GM12875 (cell line): ENCODE measurements around the gene GSTM4.
A peak's percentile ranks its signal among the peaks of the same experiment; 100 is the strongest.
"Not testable (repeated sequence)": the region's sequence is repeated elsewhere in the genome, so short reads cannot be mapped to it uniquely, and the experiment has no call there.

Source experiments
- H3K4me3 ChIP-seq: one replicate; pipeline ENCODE4 v1.5.1; 2011; ENCODE audit warnings: low read depth, low read length, control low read depth
- CTCF ChIP-seq: IDR thresholded peaks from 2 replicates; pipeline ENCODE4 v1.5.1; 2011; ENCODE audit warnings: low read depth, mild to moderate bottlenecking, control low read depth, inconsistent platforms, low read length, moderate library complexity, borderline replicate concordance; ENCODE audit not compliant: insufficient read depth

Gene GSTM4

GRCh38 chr1:109677459-109677858, 21.6 kb downstream of the GSTM4 start:
- H3K4me3 ChIP-seq: no peak overlapping the region
- TF ChIP-seq CTCF: no peak

- not testable (repeated sequence) for H3K4me3 ChIP-seq
These were observed 22.7 kb downstream of the GSTM4 start for GRCh38 chr1:109678637-109679036.

- H3K4me3 ChIP-seq: not testable (repeated sequence)
These were observed 28.9 kb downstream of the GSTM4 start for GRCh38 chr1:109684777-109685176.

DNA sequence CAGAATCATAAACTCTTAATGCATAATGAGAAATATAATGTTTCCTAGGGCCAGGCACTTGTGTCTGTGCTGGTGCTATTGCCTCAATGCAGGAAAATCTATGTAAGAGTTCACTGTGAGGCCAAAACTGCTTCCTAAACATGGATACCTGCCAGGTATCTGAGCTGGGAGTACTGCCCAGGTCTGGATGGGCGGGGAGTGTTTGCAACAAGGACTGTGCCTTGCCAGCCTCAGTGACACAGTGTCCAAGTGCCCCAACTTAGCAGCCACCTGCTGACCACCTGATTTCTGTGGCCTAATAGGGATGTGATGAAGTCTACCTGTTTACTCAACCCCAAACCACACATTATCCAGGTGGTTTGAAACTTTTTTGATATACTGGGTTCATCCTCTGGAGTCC, 29.5 kb downstream of the GSTM4 start:
- not testable (repeated sequence) for H3K4me3 ChIP-seq

GRCh38 chr1:109685890-109686289, 30.0 kb downstream of the GSTM4 start:
- H3K4me3 ChIP-seq: not testable (repeated sequence)

DNA sequence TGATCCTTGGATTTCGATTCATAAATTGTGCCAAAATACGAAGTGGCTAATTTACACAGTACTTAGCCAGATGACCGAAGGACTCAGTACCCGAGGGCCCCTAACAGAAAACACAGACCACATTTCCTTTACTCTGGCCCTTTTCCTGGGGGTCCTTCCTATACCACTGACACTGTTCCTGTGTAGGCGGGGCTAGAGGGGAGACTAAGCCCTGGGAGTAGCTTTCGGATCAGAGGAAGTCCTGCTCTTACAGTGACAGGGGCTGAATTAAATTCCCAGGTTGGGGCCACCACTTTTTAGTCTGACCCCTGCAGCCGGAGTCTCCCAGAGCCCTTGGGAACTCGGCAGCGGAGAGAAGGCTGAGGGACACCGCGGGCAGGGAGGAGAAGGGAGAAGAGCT, 31.2 kb downstream of the GSTM4 start:
- H3K4me3 ChIP-seq: peak overlapping the region; percentile 60

GRCh38 chr1:109687641-109688499, 32.0 kb downstream of the GSTM4 start, which contains the start of gene GSTM1:
Gene GSTM1, plus strand, starts transcription at chr1:109687817. Its CDS starts 57 bp downstream, at chr1:109687874.
- H3K4me3 ChIP-seq: peak within 1 kb of the TSS; percentile 60
- peak; percentile 40 for TF ChIP-seq CTCF

- no peak for TF ChIP-seq CTCF
- H3K4me3 ChIP-seq: no peak overlapping the region
These were observed 34.0 kb downstream of the GSTM4 start for GRCh38 chr1:109689844-109690405.

- H3K4me3 ChIP-seq: no peak overlapping the region
- TF ChIP-seq CTCF: no peak
These were observed 35.9 kb downstream of the GSTM4 start for GRCh38 chr1:109691759-109692158.

DNA sequence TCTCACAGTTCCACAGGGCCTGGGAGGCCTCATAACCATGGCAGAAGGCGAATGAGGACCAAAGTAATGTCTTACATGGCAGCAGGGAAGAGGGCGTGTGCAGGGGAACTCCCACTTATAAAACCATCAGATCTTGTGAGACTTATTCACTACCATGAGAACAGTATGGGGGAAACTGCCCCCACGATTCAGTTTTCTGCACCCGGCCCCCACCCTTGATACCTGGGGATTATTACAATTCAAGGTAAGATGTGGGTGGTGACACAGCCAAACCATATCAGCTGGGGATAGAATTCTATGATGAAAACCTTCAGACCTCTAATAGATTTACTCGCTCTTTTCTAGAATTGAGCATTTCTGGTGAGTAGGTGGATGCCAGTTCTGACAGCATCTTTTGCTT, 38.5 kb downstream of the GSTM4 start:
- H3K4me3 ChIP-seq: not testable (repeated sequence)

- not testable (repeated sequence) for H3K4me3 ChIP-seq
These were observed 39.2 kb downstream of the GSTM4 start for GRCh38 chr1:109695138-109695537.
